ENCODE data around the gene ADAP2.
"Not testable (repeated sequence)": the region's sequence is repeated elsewhere in the genome, so short reads cannot be mapped to it uniquely, and the experiment has no call there.

ADAP2 gene

DNA sequence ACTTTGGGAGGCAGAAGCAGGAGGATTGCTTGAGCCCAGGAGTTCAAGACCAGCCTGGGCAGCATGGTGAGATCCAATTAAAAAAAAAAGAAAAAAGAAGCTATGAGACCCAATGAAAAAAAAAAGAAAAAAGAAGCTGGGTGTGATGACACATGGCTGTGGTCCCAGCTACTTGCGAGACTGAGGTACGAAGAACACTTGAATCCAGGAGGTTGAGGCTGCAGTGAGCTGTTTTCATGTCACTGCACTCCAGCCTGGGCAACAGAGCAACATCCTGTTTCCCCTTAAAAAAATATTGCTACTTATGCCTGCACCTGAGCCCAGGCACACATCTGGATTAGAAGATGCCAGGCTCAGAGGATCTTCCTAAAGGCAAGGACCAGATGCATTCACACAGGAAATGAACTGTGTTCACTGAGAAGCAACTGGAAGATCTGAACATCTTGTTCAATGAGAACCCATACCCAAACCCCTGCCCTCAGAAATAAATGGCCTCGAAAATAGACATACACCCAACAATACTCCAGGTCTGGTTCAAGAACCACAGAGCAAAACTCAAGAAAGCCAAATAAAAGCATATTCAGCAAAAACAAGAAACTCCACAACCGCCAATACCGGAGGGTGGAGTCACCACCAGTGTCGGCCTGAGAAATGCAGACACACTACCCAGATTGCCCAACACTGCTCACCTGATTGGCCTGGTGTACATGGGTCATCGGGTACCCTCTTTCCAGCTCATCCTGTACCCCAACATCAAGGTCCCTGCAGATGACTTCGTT is 53.5 kb downstream of the ADAP2 start:
- DNase-seq = no peak

DNA sequence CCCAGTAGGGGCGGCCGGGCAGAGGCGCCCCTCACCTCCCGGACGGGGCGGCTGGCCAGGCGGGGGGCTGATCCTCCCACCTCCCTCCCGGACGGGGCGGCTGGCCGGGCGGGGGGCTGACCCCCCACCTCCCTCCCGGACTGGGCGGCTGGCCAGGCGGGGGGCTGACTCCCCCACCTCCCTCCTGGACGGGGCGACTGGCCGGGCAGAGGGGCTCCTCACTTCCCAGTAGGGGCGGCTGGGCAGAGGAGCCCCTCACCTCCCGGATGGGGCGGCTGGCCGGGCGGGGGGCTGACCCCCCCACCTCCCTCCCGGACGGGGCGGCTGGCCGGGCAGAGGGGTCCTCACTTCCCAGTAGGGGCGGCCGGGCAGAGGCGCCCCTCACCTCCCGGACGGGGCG is 58.2 kb downstream of the ADAP2 start:
- not testable (repeated sequence) for DNase-seq

DNA sequence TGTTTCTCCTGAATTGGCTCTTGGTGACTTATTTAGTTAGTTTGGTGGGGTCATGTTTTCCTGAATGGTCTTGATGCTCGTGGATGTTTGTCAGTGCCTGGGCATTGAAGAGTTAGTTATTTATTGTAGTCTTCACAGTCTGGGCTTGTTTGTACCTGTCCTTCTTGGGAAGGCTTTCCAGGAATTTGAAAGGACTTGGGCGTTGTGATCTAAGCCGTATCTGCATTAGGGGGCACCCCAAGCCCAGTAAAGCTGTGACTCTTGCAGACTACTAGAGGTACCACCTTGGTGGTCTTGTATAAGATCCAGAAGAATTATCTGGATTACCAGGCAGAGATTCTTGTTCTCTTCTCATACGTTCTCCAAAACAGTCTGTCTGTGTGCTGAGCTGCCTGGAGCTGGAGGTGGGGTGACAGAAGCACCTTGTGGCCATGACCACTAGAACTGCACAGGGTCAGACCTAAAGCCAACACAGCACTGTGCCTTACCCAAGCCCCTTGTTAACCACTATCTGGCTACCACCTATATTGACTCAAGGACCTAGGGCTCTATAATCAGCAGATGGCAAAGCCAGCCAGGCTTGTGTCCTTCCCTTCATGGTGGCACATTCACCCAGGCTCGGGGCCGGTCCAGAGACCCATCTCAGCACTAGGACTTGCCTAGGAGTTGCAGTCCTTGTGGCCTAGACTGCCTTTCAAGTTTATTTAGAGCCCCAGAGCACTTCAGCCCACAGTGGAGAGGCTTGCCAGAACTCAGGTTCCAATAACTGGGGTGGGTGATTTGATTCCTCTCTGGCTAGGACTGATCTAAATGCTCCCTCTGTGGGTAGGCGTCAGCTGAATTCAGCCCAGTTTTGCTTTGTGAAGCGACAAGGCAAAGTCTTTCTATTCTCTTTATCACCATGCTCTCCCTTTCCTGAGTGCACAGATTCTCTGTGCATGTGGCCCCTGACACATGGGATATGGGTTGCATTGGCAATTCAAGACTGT is 60.1 kb downstream of the ADAP2 start:
- DNase-seq = no peak

DNA sequence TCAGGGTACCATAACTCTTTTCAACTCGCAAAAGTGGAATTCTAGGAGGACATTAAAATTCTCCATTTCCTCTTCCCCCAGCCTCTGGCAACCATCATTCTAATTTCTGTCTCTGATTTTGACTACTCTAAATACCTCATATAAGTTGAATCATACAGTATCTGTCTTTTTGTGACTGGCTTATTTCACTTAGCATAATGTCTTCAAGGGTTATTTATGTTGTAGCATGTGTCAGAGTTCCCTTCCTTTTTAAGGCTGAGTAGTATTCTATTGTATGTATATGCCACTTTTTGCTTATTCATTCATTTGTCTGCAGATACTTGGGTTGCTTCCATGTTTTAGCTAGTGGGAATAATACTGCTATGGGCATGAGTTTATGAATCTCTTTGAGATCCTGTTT is 61.1 kb downstream of the ADAP2 start:
- no peak for DNase-seq

DNA sequence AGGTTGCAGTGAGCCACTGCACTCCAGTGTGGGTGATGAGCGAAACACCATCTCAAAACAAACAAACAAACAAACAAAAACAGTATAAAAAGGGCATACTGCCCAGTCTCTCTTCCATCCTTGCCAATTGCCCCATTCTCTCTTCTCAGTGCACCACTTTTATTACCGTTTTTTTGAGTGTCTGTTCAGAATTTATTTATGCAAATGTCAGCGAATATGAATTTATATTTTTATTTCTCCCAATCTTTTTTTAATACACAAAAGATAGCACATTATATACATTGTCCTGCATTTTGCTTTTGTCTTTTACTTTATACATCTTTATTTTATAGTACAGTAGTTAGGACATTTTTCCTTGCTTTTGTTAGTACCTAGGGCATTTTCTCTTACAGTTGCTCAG is 68.7 kb downstream of the ADAP2 start:
- no peak for DNase-seq

DNA sequence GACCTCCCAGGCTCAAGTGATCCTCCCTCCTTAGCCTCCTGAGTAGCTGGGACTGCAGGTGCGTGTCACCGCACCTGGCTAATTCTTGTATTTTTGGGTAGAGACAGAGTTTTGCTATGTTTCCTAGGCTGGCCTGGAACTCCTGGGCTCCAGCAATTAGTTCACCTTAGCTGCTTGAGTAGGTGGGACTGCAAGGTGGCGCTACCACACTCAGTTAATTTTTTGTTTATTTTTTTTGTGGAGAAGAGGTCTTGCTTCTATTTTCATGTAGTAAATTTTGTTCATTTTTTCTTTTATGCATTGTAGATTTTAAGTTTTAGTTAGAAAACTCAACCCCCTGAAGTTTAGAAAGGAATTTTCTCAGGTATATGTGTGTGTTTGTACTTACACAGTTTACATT is 70.8 kb downstream of the ADAP2 start:
- DNase-seq = no peak

DNA sequence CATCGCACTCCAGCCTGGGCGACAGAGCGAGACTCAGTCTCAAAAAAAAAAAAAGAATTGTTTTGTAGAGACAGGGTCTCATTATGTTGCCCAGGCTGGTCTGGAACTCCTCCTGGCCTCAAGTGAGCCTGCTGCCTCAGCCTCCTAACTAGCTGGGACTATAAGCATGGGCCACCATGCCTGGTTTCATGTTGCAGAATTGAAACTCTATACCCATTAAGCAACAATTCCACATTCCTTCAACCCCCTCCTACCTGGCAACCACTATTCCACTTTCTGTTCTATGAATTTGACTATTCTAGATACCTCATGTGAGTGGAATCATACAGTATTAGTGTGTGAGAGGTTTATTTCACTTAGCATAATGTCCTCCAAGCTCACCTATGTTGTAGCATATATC is 73.6 kb downstream of the ADAP2 start:
- no peak for DNase-seq

DNA sequence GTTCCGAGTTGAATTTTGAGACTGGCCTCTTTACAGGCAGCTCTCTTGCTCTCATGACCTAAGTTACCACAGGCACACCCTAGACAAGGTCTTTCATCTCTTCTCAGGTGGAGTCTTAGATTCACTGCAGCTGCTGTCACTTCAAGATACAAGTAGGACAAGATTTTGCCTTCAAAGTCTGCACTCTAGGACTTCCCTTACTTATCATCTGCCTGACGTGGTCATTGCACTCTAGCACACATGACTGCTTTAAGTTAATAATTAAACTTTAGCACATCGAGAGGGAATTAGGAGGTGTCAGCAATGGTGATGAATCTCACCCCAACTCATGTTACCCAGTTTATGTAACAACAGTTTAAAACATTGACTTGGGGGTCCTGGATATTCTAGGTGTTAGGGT is 74.7 kb downstream of the ADAP2 start:
- no peak for DNase-seq

DNA sequence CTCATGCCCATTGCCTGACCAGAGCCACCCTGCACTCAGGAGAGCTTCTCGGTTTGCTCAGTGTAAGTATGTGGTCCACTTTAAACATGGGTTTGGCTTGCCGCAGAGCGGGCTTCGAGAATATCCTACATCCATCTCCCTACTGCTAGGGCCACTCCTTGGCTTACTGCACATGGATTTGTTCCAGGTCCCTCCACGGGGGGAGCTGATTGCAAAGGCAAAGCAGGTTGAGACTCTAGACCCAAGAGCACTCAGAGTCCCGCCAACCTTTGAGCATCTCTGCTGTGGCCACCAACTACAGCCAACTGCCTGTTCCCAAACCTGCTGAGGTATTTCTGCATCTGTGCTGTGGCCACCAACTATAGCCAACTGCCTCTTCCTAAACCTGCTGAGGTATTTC is 75.5 kb downstream of the ADAP2 start:
- no peak for DNase-seq

DNA sequence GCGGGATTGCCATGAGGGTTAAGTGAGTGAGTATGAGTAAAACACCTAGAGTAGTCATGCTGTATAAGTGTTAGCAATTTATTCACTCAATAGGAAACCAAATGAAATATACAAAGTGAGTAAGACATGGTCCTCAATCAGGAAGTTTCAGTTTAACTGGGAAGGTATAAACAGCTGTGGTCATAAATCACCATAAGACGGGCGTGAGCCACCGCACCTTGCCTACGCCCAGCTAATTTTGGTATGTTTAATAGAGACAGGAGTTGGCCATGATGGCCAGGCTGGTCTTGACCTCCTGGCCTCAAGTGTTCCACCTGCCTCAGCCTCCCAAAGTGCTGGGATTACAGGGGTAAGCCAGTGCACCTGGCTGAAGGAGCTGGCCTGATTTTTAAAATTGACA is 76.1 kb downstream of the ADAP2 start:
- no peak for DNase-seq

DNA sequence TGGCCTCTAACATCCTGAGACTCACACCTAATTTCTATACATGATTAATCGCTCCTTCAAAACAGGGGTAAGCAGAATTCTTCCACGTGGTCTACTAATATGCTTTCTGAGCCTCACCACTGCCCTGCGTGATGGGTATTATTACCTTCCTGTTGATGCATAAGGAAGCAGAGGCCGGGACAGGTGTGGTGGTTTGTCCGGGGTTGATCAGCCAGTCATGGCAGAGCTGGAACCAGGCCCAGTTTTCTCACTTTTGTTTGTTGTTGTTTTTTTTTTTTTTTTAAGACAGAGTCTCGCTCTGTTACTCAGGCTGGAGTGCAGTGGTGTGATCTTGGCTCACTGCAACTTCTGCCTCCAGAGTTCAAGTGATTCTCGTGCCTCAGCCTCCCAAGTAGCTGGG is 80.3 kb downstream of the ADAP2 start:
- DNase-seq = no peak

DNA sequence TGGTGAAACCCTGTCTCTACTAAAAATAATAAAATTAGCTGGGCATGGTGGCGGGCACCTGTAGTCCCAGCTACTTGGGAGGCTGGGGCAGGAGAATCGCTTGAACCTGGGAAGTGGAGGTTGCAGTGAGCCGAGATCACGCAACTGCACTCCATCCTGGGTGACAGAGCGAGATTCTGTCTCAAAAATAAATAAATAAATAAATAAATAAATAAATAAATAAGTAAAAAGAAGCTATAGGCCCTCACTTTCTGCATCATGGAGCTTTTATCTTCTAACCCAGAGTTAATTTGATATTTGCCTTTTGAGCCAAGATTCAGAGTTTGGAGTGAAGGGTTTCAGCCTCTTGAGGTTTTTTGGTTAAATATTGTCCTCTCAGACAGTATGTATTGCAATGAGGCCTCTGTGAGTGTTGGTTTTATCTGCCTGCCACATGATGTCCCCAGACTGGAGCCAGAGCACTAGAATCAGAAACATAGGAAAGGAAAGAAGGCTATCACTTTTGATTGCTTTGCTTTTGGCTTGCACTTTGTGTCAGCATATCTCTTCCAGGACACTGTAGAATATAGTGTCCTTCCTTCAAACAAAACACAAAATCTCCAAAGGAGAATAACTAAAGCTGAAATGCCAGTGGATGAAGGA is 81.6 kb downstream of the ADAP2 start:
- peak; percentile 9 for DNase-seq

DNA sequence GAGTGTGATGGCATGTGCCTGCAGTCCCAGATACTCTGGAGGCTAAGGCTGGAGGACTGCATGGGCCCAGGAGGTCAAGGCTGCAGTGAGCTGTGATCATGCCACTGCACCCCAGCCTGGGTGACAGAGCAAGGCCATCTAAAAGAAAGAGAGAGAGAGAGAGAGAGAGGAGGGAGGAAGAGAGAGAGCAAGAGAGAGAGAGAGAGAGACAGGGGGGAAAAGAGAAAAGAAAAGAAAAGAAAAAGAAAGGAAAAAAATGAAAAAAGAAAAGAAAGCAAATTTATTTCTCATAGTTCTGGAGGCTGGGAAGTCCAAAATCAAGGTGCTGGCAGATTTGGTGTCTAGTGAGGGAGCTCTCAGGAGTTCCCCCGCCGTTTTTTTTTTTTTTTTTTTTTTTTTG is 82.4 kb downstream of the ADAP2 start:
- DNase-seq = no peak

DNA sequence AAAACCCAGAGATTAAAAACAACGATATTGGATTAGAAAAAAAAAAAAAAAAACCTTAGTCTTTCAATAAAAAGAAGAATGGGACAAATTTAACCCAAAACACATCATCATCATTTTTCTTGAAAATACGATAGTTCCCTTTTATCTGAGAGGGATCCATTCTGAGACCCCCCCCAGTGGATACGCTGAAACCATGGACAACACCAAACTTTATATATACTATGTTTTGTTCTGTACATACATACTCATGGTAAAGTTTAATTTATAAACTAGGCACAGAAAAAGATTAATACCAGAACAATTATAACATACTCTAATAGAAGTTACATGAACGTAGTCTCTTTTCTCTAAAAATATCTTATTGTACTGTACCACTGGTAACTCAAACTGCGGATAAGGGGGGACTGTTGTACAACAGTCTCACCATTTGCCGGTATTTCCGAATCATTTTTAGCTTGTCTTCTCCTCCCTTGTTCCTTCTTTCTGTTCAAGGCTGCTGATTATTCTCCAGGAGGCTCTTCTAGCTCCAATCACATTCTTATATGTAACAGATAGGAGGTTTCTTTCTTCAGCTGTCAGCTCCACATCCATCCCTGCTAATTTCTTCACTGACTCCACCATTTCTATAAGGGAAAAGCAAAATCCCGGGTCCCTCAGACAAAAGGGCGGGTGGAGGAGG is 86.1 kb downstream of the ADAP2 start:
- no peak for DNase-seq

DNA sequence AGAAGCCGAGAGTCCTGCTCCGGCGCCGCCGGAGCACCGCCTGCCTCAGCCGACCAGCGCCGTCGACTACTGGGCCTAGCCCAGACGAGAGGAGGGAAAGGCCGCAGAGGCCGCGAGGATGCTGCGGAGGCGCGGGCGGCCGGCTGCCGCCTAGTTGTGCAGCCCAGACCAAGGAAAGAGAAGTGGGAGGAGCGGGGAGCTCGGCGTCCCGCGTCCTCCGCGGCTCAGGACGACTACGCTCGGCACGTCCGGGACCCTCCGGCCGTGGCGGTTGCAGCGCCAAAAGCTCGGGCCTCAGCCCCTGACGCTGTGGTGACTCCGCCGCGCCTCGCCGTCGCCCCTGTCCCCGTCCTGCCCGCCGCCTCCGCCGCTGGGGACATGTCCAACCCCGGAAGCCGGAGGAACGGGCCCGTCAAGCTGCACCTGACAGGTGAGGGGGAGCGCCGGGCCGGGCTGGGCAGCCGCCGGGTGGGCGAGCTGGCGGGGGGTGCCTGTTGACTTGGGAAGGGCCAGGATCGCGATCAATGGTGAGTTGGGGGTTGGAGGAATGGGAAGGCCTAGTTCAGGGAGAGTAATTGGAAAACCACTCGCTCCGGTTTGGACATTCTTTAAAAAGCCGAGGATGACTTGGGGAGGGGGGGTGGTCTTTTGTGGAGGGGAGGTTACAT is 86.8 kb downstream of the ADAP2 start:
- peak; percentile 63 for DNase-seq

Data from hematopoietic multipotent progenitor cell treated with erythropoietin and hydrocortisone succinate and interleukin-3 and kit ligand, for 6 days (in vitro differentiated cells).